OCI-LY3 (cell line): Measurements from ENCODE around the gene C19orf73.
A peak's percentile ranks its signal among the peaks of the same experiment; 100 is the strongest.

Experiments
- H2AFZ ChIP-seq: fragments of 200-600, 300-600 bp; shearing (Covaris generic); 2 replicates; pipeline ENCODE4 v1.6.0; 2014; ENCODE audit warnings: antibody characterized with exemption, low read depth, low read length
- H3K27ac ChIP-seq: fragments of 200-600, 300-600 bp; sonication (generic); 2 replicates; pipeline ENCODE4 v1.5.1; 2014; ENCODE audit warnings: mild to moderate bottlenecking, low read length, moderate library complexity, mixed read lengths
- H3K27me3 ChIP-seq: fragments of 200-600, 300-600 bp; sonication (generic); 2 replicates; pipeline ENCODE4 v1.6.1; 2014; ENCODE audit warnings: low read depth, low read length, mixed read lengths
- H3K36me3 ChIP-seq: fragments of 200-600, 300-600 bp; sonication (generic); replicated peaks from 2 replicates; pipeline ENCODE3; 2014; ENCODE audit warnings: low read depth, low read length, mixed read lengths
- H3K4me1 ChIP-seq: fragments of 300-600, 200-600 bp; sonication (generic); 2 replicates; pipeline ENCODE4 v1.6.1; 2014; ENCODE audit warnings: low read length, mixed read lengths
- H3K4me2 ChIP-seq: fragments of 200-600, 300-600 bp; sonication (generic); 2 replicates; pipeline ENCODE4 v1.6.1; 2014; ENCODE audit warnings: low read length, mixed read lengths
- H3K4me3 ChIP-seq: fragments of 300-600, 200-600 bp; sonication (generic); 2 replicates; pipeline ENCODE4 v1.5.1; 2014; ENCODE audit warnings: antibody characterized with exemption, mild to moderate bottlenecking, low read length, moderate library complexity
- H3K79me2 ChIP-seq: fragments of 300-600, 200-600 bp; shearing (Covaris generic); 2 replicates; pipeline ENCODE4 v1.6.1; 2014; ENCODE audit warnings: mild to moderate bottlenecking, low read length, mixed read lengths
- H3K9ac ChIP-seq: fragments of 300-600, 200-600 bp; shearing (Covaris generic); 2 replicates; pipeline ENCODE4 v1.6.0; 2014; ENCODE audit warnings: mild to moderate bottlenecking, low read length, moderate library complexity
- H3K9me3 ChIP-seq: fragments of 200-600, 300-600 bp; shearing (Covaris generic); 2 replicates; pipeline ENCODE4 v1.6.1; 2014; ENCODE audit warnings: low read length, mixed read lengths; ENCODE audit not compliant: insufficient read depth
- H4K20me1 ChIP-seq: fragments of 200-600, 300-600 bp; sonication (generic); 2 replicates; pipeline ENCODE4 v1.6.1; 2016; ENCODE audit warnings: low read length, mixed read lengths; ENCODE audit not compliant: insufficient read depth
- EZH2phosphoT487 ChIP-seq: fragments of 200-600 bp; shearing (Covaris generic); IDR thresholded peaks from 2 replicates; pipeline ENCODE4 v1.6.1; 2018; ENCODE audit warnings: antibody characterized with exemption, mixed run types, low read depth
- TF ChIP-seq, protein P1 (sequence below): fragments of 200-600, 300-600 bp; sonication (generic); IDR thresholded peaks from 2 replicates; pipeline ENCODE4 v1.5.1; 2014; ENCODE audit warnings: antibody characterized with exemption, low read length, low read depth

C19orf73 gene

DNA sequence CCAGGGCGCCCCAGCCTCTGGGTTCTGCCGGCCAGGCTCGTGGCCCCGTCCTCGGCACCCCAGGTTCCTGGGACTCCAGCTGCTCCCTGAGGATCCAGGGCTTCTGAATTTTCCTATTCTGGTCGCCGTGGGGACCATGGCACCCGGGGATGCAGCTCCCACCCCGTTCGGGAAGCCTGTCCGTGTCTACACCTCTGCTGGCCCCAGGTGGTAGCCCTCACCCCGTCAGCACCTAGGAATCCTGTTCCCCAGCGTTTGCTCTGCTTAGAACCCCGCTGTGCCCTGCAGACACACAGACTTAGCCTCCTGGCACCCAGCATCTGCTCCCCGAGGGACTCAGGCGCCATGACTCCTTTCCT, 1.4 kb upstream of the C19orf73 start:
- H3K4me2 ChIP-seq = peak overlapping the region; percentile 85
- no peaks in the 10 kb centered on the region for H3K27me3 ChIP-seq
- peaks cover 6% of the 10 kb centered on the region for H3K79me2 ChIP-seq
- no peak overlapping the region for H3K27ac ChIP-seq
- H3K4me1 ChIP-seq = peaks cover 17% of the 10 kb centered on the region
- no peaks in the 10 kb centered on the region for H3K36me3 ChIP-seq
- TF ChIP-seq, protein P1, sequence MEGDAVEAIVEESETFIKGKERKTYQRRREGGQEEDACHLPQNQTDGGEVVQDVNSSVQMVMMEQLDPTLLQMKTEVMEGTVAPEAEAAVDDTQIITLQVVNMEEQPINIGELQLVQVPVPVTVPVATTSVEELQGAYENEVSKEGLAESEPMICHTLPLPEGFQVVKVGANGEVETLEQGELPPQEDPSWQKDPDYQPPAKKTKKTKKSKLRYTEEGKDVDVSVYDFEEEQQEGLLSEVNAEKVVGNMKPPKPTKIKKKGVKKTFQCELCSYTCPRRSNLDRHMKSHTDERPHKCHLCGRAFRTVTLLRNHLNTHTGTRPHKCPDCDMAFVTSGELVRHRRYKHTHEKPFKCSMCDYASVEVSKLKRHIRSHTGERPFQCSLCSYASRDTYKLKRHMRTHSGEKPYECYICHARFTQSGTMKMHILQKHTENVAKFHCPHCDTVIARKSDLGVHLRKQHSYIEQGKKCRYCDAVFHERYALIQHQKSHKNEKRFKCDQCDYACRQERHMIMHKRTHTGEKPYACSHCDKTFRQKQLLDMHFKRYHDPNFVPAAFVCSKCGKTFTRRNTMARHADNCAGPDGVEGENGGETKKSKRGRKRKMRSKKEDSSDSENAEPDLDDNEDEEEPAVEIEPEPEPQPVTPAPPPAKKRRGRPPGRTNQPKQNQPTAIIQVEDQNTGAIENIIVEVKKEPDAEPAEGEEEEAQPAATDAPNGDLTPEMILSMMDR = no peak
- no peak for TF ChIP-seq EZH2phosphoT487
- H3K9ac ChIP-seq = peak overlapping the region; percentile 87
- H3K9me3 ChIP-seq = no peaks in the 10 kb centered on the region
- no peaks in the 10 kb centered on the region for H4K20me1 ChIP-seq
- H2AFZ ChIP-seq = peak overlapping the region; percentile 45; the same call in 1 of the 2 replicates
- peak overlapping the region; percentile 92 for H3K4me3 ChIP-seq

DNA sequence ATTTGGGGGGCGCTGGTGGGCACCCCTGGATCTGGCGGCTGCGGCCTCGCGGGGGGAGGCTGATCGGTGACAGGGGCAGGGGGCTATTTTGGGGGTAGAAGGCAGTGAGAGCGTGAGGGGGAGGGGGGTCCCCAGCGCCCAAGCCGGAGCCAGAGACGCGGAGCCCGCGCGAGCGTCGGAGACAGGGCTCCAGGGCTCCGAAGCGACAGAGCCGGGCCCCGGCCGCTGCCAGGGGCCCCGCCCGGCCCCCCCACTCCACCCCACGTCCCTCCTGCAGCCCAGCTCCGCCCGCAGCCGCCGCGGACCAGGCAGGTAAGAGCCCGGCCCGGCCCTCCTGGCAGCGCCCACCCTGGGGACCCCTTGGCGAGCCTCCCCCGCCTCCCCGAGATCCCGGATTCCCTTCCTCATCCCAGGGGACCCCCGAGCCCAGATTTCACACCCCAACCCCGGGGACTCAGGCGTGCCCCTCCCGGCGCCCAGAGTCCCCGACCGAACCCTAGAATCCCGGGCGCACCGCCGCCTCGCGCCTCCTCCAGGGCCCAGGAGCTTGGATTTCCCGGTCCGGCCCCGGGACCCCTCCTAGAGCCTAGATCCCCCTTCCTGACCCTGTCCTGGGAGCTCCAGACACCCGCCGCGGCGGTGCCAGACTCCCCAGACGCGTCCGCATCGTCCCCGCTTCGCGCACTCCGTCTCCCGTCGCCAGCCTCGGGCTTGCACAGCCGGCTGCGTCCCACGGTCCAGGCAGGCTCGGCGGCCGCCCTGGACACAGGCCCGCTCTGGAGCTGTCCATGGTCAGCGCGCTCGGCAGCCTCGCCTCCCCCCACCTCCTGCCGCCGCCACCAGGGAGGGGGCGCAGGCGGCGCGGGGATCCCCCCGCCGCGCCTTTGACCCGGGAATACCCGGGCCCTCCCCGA, 725 bp upstream of the C19orf73 start, which contains the start of gene PPFIA3:
Gene PPFIA3, plus strand, starts transcription at position 134 of the 914 bp plus-strand sequence. CDS start 8,330 bp downstream, outside the sequence.
- Histone ChIP-seq H4K20me1 (no peaks in the 10 kb centered on the region), H3K27me3 (no peaks in the 10 kb centered on the region), H3K27ac (peak within 1 kb of the TSS; percentile 72), H3K9me3 (no peaks in the 10 kb centered on the region), H3K9ac (peak within 1 kb of the TSS; percentile 90), H3K79me2 (peaks cover 6% of the 10 kb centered on the region), H3K36me3 (no peaks in the 10 kb centered on the region), H3K4me3 (peak within 1 kb of the TSS; percentile 92), H3K4me2 (peak within 1 kb of the TSS; percentile 99), H2AFZ (peak within 1 kb of the TSS; percentile 67; the same call in 1 of the 2 replicates), H3K4me1 (peaks cover 17% of the 10 kb centered on the region)
- TF ChIP-seq, protein P1 = no peak
- no peak for TF ChIP-seq EZH2phosphoT487

DNA sequence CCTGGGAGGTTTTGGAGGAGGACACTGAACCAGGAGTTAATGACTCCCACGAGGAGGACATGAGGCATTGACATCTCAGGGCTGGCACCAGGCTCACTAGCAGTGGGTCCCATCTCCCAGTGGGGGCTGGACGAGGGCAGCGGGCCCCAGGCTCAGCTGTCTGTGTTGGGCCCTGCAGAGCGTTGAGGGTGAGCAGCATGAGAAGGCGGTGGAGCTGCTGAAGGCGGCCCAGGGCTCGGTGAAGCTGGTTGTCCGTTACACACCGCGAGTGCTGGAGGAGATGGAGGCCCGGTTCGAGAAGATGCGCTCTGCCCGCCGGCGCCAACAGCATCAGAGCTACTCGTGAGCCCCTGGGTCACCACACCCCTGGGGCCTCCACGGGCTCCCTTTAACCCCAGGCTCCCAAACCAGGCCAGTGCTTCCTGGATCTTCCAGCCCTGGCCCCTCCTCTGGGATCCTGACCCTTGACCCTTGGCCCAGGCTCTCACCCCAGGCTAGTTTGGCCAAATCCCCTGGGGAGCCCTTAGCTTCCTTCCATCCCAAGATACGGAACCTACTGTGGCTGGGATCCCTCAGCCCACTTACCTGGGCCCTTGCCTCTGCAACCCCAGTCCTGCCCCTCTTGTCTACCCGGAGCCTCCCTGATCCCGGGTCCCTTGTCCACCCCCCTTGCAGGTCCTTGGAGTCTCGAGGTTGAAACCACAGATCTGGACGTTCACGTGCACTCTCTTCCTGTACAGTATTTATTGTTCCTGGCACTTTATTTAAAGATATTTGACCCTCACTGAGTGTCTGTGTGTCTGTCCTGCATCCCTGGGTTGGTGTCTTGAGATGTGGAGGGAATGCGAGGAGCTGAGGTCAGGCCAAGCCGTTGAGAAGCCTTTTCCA, 1.0 kb downstream of the C19orf73 start:
- peak overlapping the region; percentile 99 for H3K4me2 ChIP-seq
- H3K27me3 ChIP-seq = no peaks in the 10 kb centered on the region
- H2AFZ ChIP-seq = peak overlapping the region; percentile 42; the same call in 1 of the 2 replicates
- peaks cover 6% of the 10 kb centered on the region for H3K79me2 ChIP-seq
- no peaks in the 10 kb centered on the region for H4K20me1 ChIP-seq
- H3K36me3 ChIP-seq = no peaks in the 10 kb centered on the region
- H3K4me3 ChIP-seq = peak overlapping the region; percentile 92
- TF ChIP-seq EZH2phosphoT487 = no peak
- TF ChIP-seq, protein P1 = no peak
- no peaks in the 10 kb centered on the region for H3K9me3 ChIP-seq
- peak overlapping the region; percentile 90 for H3K9ac ChIP-seq
- peaks cover 22% of the 10 kb centered on the region for H3K4me1 ChIP-seq
- peak overlapping the region; percentile 72 for H3K27ac ChIP-seq

DNA sequence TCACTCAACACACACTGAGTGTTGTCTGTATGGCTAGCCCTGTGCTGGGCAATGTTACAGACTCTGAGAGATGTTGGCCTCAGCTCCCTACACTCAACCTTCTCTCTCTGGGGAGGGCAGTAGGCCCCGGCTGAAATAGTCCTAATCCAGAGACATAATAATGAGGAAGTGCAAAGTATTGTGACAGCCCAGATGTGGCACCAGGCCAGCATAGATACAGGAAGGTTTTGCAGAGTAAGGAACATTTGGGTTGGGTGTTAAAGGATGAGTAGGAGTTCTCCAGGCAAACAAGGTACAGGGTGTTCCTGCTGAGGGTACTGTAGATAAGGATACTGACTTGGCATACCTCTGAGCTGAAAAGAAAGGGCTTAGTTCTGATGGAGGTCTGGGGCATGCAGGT, 2.4 kb downstream of the C19orf73 start:
- H3K9me3 ChIP-seq = no peaks in the 10 kb centered on the region
- no peak overlapping the region for H3K27ac ChIP-seq
- H3K9ac ChIP-seq = no peak overlapping the region
- H3K79me2 ChIP-seq = peaks cover 6% of the 10 kb centered on the region
- no peaks in the 10 kb centered on the region for H4K20me1 ChIP-seq
- H3K4me2 ChIP-seq = no peak overlapping the region
- H2AFZ ChIP-seq = no peak overlapping the region
- TF ChIP-seq, protein P1 = no peak
- no peak for TF ChIP-seq EZH2phosphoT487
- no peaks in the 10 kb centered on the region for H3K36me3 ChIP-seq
- no peaks in the 10 kb centered on the region for H3K27me3 ChIP-seq
- peaks cover 22% of the 10 kb centered on the region for H3K4me1 ChIP-seq
- H3K4me3 ChIP-seq = no peak overlapping the region
